ENCODE data around the gene LHX5.

LHX5 gene

GRCh38 chr12:113473942-113474341 lies 2.3 kb upstream of the LHX5 start:
- H3K9me3 Mint-ChIP-seq, result no peaks in the 10 kb centered on the region
- no peak overlapping the region for H3K27ac Mint-ChIP-seq
- H3K36me3 Mint-ChIP-seq (ENCODE audit: low read depth), result no peaks in the 10 kb centered on the region
- H3K4me1 Mint-ChIP-seq (ENCODE audit: low read depth), result peaks cover under 1% of the 10 kb centered on the region
- peaks cover 96% of the 10 kb centered on the region for H3K27me3 Mint-ChIP-seq
- intact Hi-C loops (cut with micrococcal nuclease), result no loop called here
- no peak overlapping the region for H3K4me3 Mint-ChIP-seq

- Mint-ChIP-seq H3K9me3 (no peaks in the 10 kb centered on the region), H3K27ac (no peak overlapping the region), H3K4me1 (ENCODE audit: low read depth) (no peaks in the 10 kb centered on the region), H3K4me3 (no peak overlapping the region), H3K27me3 (peaks cover 97% of the 10 kb centered on the region), H3K36me3 (ENCODE audit: low read depth) (no peaks in the 10 kb centered on the region)
- intact Hi-C loops (cut with micrococcal nuclease), result no loop called here
These were observed 1.7 kb upstream of the LHX5 start for GRCh38 chr12:113473400-113473799.

- intact Hi-C loops (cut with micrococcal nuclease), result no loop called here
- Mint-ChIP-seq H3K4me1 (ENCODE audit: low read depth) (no peaks in the 10 kb centered on the region), H3K9me3 (no peaks in the 10 kb centered on the region), H3K36me3 (ENCODE audit: low read depth) (no peaks in the 10 kb centered on the region), H3K27ac (no peak overlapping the region), H3K4me3 (no peak overlapping the region), H3K27me3 (peaks cover 97% of the 10 kb centered on the region)
These were observed 785 bp upstream of the LHX5 start for GRCh38 chr12:113472191-113473121.

GRCh38 chr12:113470871-113471618 lies 626 bp downstream of the LHX5 start:
- H3K27me3 Mint-ChIP-seq, result peaks cover 100% of the 10 kb centered on the region
- H3K27ac Mint-ChIP-seq, result no peak overlapping the region
- H3K4me3 Mint-ChIP-seq, result no peak overlapping the region
- H3K4me1 Mint-ChIP-seq (ENCODE audit: low read depth), result peaks cover 5% of the 10 kb centered on the region
- no peaks in the 10 kb centered on the region for H3K36me3 Mint-ChIP-seq (ENCODE audit: low read depth)
- intact Hi-C loops (cut with micrococcal nuclease), result no loop called here
- H3K9me3 Mint-ChIP-seq, result no peaks in the 10 kb centered on the region

- no peak overlapping the region for H3K4me3 Mint-ChIP-seq
- no peaks in the 10 kb centered on the region for H3K9me3 Mint-ChIP-seq
- H3K27me3 Mint-ChIP-seq, result peaks cover 98% of the 10 kb centered on the region
- no peak overlapping the region for H3K27ac Mint-ChIP-seq
- intact Hi-C loops (cut with micrococcal nuclease), result no loop called here
- H3K36me3 Mint-ChIP-seq (ENCODE audit: low read depth), result no peaks in the 10 kb centered on the region
- peaks cover 5% of the 10 kb centered on the region for H3K4me1 Mint-ChIP-seq (ENCODE audit: low read depth)
These were observed 1.5 kb downstream of the LHX5 start for GRCh38 chr12:113469949-113470743.

- H3K4me3 Mint-ChIP-seq, result no peak overlapping the region
- H3K27me3 Mint-ChIP-seq, result peaks cover 98% of the 10 kb centered on the region
- intact Hi-C loops (cut with micrococcal nuclease), result no loop called here
- H3K9me3 Mint-ChIP-seq, result no peaks in the 10 kb centered on the region
- peaks cover 7% of the 10 kb centered on the region for H3K4me1 Mint-ChIP-seq (ENCODE audit: low read depth)
- H3K27ac Mint-ChIP-seq, result no peak overlapping the region
- no peaks in the 10 kb centered on the region for H3K36me3 Mint-ChIP-seq (ENCODE audit: low read depth)
These were observed 2.3 kb downstream of the LHX5 start for GRCh38 chr12:113469224-113469948.

GRCh38 chr12:113468365-113469223 lies 3.1 kb downstream of the LHX5 start:
- Mint-ChIP-seq H3K9me3 (no peaks in the 10 kb centered on the region), H3K4me3 (no peak overlapping the region), H3K27ac (no peak overlapping the region), H3K4me1 (ENCODE audit: low read depth) (peaks cover 15% of the 10 kb centered on the region), H3K36me3 (ENCODE audit: low read depth) (no peaks in the 10 kb centered on the region), H3K27me3 (peaks cover 98% of the 10 kb centered on the region)
- intact Hi-C loops (cut with micrococcal nuclease), result no loop called here

GRCh38 chr12:113467502-113468364 lies 3.9 kb downstream of the LHX5 start:
- Mint-ChIP-seq H3K27me3 (peaks cover 98% of the 10 kb centered on the region), H3K4me3 (peak overlapping the region; percentile 61), H3K27ac (no peak overlapping the region), H3K36me3 (ENCODE audit: low read depth) (no peaks in the 10 kb centered on the region), H3K4me1 (ENCODE audit: low read depth) (peaks cover 23% of the 10 kb centered on the region), H3K9me3 (no peaks in the 10 kb centered on the region)
- intact Hi-C loops (cut with micrococcal nuclease), result no loop called here

GRCh38 chr12:113467142-113467501 lies 4.5 kb downstream of the LHX5 start:
- peak overlapping the region; percentile 61 for H3K4me3 Mint-ChIP-seq

GRCh38 chr12:113466454-113467141 lies 5.1 kb downstream of the LHX5 start:
- Mint-ChIP-seq H3K4me3 (peak overlapping the region; percentile 61), H3K9me3 (no peaks in the 10 kb centered on the region), H3K36me3 (ENCODE audit: low read depth) (no peaks in the 10 kb centered on the region), H3K27me3 (peaks cover 95% of the 10 kb centered on the region), H3K4me1 (ENCODE audit: low read depth) (peaks cover 29% of the 10 kb centered on the region), H3K27ac (no peak overlapping the region)
- intact Hi-C loops (cut with micrococcal nuclease), result no loop called here

More at GRCh38 chr12:113467142-113467501, 4.5 kb downstream of the LHX5 start:
- intact Hi-C loops (cut with micrococcal nuclease), result no loop called here
- no peak overlapping the region for H3K27ac Mint-ChIP-seq
- H3K36me3 Mint-ChIP-seq (ENCODE audit: low read depth), result no peaks in the 10 kb centered on the region
- H3K27me3 Mint-ChIP-seq, result peaks cover 97% of the 10 kb centered on the region
- peaks cover 29% of the 10 kb centered on the region for H3K4me1 Mint-ChIP-seq (ENCODE audit: low read depth)
- H3K9me3 Mint-ChIP-seq, result no peaks in the 10 kb centered on the region

GRCh38 chr12:113465808-113466453 lies 5.7 kb downstream of the LHX5 start:
- H3K4me1 Mint-ChIP-seq (ENCODE audit: low read depth), result peaks cover 29% of the 10 kb centered on the region
- intact Hi-C loops (cut with micrococcal nuclease), result no loop called here
- no peak overlapping the region for H3K4me3 Mint-ChIP-seq
- H3K9me3 Mint-ChIP-seq, result no peaks in the 10 kb centered on the region
- H3K36me3 Mint-ChIP-seq (ENCODE audit: low read depth), result no peaks in the 10 kb centered on the region
- no peak overlapping the region for H3K27ac Mint-ChIP-seq
- peaks cover 95% of the 10 kb centered on the region for H3K27me3 Mint-ChIP-seq

Measured in dendritic cell treated with granulocyte-macrophage colony-stimulating factor and Interleukin-4, amounts not matched to agents 40 ng/mL and 50 ng/mL, for 4 days (primary cell).